GM19193 (cell line): Measurements from ENCODE around the gene LYSMD2.

Source experiments
- POLR2A ChIP-seq: IDR thresholded peaks from 4 replicates; pipeline ENCODE4 v1.6.1; 2011; ENCODE audit not compliant: insufficient read depth, insufficient read length; ENCODE audit errors: extremely low read depth

The LYSMD2 gene

DNA sequence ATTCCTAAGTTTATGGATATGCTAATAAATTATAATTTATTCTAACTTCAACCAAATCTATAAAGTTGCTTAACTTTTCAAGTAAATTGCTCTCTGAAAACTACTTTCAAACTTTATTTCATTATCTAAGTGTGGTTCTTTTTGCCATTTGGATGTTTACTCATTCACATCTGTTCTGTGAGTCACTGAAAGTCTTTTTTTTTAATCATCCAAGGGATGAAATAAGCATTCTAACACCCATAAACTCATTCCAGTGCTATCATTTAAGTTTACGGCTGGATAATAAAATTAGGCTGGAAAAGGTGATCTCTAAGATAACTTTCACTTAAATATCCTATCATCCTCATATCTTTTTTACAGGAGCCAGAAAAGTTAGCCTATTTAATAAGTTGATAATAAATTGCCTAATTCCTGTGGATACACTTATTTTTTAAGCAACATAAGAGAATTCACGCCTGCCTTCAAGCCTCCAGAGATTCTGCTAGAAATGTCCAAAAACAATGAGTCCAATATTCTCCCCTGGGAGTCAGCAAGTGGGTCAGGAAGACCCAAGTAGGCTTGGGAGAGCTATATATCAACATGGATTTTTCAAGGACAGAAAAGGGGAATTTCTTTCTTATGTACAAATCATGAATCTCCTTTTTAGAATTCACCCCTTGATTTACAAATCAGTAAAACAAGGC lies 30.4 kb downstream of the LYSMD2 start:
- TF ChIP-seq POLR2A: no peak

DNA sequence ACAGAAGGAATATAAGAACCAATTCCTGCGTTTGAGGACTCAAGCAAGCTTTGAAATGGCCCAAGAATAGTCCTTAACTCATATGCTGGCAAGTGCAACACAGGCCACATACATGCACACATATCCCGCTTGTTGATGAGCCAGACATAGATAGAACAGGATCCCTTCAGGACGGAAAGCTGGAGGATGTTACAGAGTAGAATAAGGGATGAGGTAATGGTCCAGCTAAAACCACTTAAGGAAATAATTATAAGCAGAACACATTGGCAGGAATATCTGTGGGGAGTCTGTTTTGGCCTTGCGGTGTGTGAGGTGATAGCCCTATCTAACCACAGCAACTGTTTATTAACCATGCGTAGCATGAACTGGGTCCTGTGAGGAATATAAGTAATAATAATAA lies 31.2 kb downstream of the LYSMD2 start:
- TF ChIP-seq POLR2A: no peak

DNA sequence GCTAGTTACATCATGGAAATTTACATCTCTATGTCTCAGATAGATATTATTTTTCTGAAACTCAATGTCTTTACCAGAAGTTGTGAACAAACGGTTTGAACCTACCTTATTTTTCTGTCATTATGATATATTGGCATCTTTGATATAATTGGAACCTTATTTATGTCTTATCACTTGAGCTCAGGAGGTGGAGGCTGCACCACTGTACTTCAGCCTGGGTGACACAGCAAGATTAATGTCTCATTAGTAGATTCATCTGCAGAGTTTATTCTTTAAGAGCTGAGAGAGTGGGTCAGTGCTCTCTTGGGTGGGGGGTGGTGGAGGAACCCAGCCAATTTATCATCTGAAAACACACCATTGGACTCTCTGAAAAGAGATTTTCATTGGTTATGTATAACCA lies 34.7 kb downstream of the LYSMD2 start:
- no peak for TF ChIP-seq POLR2A

DNA sequence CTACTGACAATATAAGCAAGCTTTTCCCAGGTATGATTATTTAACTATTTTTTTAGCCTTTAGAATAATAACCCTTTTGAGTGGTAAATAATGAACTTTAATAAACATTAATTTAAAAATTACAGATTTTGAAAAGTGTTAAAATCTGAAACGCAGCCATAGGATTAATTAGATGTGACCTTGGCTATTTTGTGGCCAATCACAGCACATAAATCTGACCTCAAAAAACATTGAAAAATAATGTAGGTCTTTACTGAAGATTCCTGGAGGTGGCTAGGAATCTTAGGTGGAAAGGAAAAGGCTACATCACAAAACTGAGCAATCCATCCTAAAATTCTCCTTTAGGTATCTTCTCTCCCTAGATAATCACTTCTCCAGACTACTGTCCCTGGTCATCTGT lies 38.1 kb downstream of the LYSMD2 start:
- no peak for TF ChIP-seq POLR2A

DNA sequence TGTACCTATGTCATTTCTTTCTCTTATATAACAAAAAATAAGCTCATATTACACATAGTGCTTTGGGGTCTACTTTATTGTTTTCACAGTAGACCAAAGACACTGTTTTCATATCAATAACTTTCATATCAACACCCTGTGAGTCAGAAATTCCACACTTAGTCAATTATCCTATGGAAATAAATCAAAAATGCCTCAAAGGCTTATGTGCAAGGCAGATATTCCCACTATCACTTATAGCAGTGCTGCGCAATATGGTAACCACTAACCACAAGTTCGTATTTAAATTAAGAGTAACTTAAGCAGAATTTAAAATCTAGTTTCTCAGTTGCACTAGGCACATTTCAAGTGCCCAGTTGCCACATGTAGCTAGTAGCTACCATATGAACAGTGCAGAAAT lies 40.3 kb downstream of the LYSMD2 start:
- no peak for TF ChIP-seq POLR2A

DNA sequence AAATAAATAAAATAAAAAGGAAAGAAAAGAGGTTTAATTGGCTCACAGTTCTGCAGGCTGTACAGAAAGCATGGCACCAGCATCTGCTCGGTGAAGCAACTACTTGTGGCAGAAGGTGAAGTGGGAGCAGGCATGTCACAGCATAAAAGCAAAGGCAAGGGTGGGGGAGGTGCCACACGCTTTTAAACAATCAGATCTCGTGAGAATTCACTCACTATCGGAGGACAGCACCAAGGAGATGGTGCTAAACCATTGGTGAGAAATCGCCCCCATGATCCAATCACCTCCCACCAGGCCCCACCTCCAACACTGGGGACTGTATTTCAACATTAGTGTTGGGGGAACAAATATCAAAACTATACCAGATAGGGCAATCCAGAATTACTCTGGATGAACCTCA lies 40.9 kb downstream of the LYSMD2 start:
- no peak for TF ChIP-seq POLR2A

DNA sequence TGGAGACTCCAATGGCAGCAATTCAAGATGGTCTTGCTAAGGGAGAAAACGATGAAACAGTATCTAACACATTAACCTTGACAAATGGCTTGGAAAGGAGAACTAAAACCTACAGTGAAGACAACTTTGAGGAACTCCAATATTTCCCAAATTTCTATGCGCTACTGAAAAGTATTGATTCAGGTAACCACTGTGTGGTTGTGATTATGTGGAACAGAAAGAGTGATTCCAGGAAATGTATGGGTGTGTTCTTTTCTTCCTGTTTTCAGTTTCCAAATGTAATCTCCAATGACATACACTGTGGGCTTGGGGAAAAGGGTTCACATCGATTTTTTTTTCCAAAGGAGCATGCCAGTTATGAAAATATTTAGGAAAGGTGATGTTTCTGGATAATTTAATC lies 45.3 kb downstream of the LYSMD2 start:
- TF ChIP-seq POLR2A: no peak

DNA sequence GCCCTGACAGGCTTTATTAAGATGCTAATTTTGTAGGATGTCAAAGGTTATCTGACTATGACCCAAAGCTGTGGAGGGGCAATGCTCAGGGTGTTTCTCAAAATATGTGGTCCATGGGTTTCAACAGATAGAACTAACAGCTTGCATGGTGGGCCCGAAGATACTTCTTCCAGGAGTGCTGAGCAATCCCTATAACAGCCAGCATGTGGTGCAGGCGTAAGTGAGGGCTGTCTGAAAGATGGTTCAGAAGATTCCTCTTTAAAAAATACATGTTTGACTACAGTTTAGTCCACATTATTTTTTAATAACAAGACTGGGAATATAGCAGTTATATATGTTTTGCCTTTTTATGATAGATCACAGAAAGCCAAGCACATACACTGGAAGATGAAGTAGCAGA lies 48.6 kb downstream of the LYSMD2 start:
- TF ChIP-seq POLR2A: no peak

DNA sequence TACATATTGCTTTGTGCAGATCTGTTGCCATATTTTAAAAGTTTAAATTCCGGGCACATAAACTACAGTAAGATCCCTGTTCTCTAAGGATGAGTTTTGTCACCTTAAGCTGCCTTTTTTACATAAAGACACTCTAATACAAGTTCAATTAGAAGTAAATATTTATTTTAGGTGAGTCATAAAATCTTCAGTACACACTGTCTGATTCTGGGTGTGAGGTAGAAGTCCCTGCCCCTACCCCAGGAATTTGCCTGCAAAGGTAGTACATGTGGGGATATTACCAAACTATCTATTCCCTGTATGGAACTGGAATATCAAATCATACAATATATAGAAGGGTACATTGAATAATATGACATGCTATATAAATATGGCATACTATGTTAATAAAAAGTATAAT lies 49.9 kb downstream of the LYSMD2 start:
- TF ChIP-seq POLR2A: no peak

DNA sequence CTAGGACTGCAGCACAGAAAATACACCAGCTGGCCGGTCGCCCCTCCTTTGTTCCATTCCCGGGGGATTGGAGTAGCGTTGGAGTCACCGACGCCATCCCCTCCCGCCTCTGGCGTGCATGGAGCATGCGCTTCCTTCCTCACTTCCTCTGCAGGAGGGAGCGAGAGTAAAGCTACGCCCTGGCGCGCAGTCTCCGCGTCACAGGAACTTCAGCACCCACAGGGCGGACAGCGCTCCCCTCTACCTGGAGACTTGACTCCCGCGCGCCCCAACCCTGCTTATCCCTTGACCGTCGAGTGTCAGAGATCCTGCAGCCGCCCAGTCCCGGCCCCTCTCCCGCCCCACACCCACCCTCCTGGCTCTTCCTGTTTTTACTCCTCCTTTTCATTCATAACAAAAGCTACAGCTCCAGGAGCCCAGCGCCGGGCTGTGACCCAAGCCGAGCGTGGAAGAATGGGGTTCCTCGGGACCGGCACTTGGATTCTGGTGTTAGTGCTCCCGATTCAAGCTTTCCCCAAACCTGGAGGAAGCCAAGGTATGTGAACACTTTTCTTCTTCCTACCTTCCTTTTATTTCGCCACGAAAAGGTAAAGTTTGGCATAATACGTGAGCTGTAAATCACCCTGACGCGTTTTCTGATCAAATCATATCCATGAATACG lies 56.0 kb downstream of the LYSMD2 start, which contains the start of gene SCG3:
Gene SCG3 (plus strand): TSS at position 201 of the 661 bp plus-strand sequence. CDS start 253 bp downstream, at position 454.
- no peak for TF ChIP-seq POLR2A

DNA sequence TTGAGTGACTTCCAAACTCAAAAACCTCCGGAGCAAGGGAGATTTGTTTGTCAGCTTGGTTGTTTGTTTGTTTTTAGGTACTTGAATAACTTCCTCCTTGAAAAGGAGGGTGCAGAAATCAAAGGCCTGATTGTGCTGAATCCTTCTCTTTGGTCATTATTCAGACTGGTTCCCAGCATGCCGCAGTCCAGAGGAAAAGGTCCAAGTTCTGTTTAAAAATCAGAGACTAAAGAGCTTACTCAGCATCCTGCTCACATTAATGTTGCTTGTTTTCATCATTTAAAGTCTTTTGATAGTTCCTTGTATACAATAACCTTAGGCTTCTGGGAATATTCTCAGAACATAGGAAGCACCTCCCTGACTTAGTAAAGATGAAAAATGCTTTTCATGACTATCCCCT lies 57.1 kb downstream of the LYSMD2 start:
- no peak for TF ChIP-seq POLR2A

DNA sequence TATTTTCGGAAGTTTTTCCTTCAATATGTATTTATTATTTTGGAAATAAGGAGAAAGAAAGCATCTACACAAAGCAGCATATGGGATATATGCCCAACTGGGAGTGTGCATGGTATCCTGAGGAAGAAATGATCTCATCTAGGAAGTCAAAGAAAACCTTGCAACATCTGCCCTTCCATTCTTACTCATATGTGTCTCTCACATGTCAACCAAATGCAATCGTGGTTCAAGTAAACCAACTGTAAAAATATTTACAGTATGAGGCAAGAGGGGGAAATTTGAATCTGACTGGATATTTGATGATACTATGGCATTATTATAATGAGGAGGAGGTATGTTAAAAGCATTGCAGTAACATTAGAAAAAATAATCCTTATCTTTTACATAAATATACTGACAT lies 59.4 kb downstream of the LYSMD2 start:
- TF ChIP-seq POLR2A: no peak

DNA sequence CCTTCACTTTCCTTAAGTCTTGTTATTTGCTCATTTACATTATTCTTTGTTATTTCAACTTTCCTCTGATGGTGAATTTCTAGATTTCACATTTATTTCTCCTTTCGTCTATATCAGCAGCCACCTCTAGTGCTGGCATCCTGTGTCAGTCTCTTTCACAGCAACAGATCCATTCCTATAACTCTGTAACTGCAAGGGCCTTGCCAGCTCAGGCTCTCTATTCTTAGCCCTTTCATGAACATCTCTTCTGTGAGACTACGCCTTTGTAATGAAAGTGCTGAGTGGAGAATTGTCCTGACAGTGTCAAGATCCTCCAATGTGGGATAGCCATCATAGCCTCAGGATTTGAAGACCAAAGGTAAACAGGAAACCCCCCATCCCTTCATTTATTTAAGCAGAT lies 60.0 kb downstream of the LYSMD2 start:
- TF ChIP-seq POLR2A: no peak

DNA sequence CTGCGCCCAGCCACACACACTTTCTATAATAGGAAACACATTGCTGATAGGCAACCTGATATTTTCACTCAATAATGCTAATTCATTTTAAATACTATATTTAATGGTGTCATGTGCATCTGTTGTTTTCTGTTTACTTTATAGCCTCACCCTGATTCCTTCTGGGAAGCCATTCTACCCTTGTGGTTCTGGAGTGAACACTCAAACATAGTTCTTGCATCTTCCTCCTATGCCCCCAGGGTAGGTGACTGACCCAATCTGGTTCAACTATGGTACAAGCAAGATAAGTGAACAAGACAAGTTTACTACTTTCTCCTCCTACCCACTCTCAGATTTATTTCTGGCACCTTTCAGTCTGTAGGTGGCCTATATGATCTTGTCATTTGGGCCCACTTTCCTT lies 60.4 kb downstream of the LYSMD2 start:
- no peak for TF ChIP-seq POLR2A

DNA sequence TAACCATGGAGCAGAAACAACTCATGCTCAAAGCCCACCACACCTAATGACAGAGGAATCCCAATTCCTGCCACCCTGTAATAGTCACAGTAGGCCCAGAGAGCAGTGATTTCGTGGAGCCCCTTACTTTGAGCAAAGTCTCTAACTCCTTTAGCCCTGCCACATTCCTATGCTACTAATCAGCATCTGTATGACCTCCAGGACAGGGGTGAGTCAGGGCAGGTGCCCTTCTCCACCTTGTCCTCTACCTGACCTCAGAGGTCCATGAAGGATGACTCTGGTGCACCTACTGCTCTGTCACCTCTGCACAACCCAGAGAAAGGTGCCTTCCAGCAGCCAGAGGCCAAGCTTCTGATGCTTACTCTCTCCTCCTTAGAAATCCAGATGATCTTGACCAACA lies 62.2 kb downstream of the LYSMD2 start:
- no peak for TF ChIP-seq POLR2A
